Parathyroid adenoma (tissue), 2 donors: ENCODE results near the gene CCDC97.

Source experiments
- H2AFZ ChIP-seq: fragments of 300-600 bp; sonication (generic); one replicate; pipeline ENCODE4 v1.7.0; 2017; ENCODE audit warnings: antibody characterized with exemption, mild to moderate bottlenecking
- H3K27ac ChIP-seq: fragments of 300-600 bp; sonication (generic); one replicate; pipeline ENCODE4 v1.7.0; 2017
- H3K27me3 ChIP-seq: fragments of 300-600 bp; sonication (generic); one replicate; pipeline ENCODE4 v1.7.0; 2017; ENCODE audit warnings: low read length; ENCODE audit not compliant: control insufficient read depth, insufficient read depth
- H3K36me3 ChIP-seq: fragments of 300-600 bp; sonication (generic); one replicate; pipeline ENCODE4 v1.7.0; 2017; ENCODE audit warnings: low read length; ENCODE audit not compliant: control insufficient read depth, insufficient read depth
- H3K4me1 ChIP-seq: fragments of 300-600 bp; sonication (generic); one replicate; pipeline ENCODE4 v1.7.0; 2017; ENCODE audit warnings: control low read depth
- H3K4me2 ChIP-seq: fragments of 300-600 bp; sonication (generic); one replicate; pipeline ENCODE4 v1.7.0; 2017; ENCODE audit warnings: low read length
- H3K4me3 ChIP-seq: fragments of 300-600 bp; sonication (generic); one replicate; pipeline ENCODE4 v1.7.0; 2017; ENCODE audit warnings: low read depth, low read length
- H3K79me2 ChIP-seq: fragments of 300-600 bp; sonication (generic); one replicate; pipeline ENCODE4 v1.7.0; 2017; ENCODE audit warnings: control low read depth
- H3K9ac ChIP-seq: fragments of 300-600 bp; sonication (generic); one replicate; pipeline ENCODE4 v1.7.0; 2017; ENCODE audit warnings: mild to moderate bottlenecking
- H3K9me3 ChIP-seq: fragments of 300-600 bp; sonication (generic); one replicate; pipeline ENCODE4 v1.7.0; 2017; ENCODE audit warnings: low read length; ENCODE audit not compliant: control insufficient read depth
- TF ChIP-seq, protein P1 (sequence below): fragments of 300-600 bp; sonication (generic); IDR thresholded peaks from one replicate; pipeline ENCODE4 v1.7.0; 2017; ENCODE audit warnings: antibody characterized with exemption, mild to moderate bottlenecking
- donor health status: primary hyperparathyroidism.

The CCDC97 gene

DNA sequence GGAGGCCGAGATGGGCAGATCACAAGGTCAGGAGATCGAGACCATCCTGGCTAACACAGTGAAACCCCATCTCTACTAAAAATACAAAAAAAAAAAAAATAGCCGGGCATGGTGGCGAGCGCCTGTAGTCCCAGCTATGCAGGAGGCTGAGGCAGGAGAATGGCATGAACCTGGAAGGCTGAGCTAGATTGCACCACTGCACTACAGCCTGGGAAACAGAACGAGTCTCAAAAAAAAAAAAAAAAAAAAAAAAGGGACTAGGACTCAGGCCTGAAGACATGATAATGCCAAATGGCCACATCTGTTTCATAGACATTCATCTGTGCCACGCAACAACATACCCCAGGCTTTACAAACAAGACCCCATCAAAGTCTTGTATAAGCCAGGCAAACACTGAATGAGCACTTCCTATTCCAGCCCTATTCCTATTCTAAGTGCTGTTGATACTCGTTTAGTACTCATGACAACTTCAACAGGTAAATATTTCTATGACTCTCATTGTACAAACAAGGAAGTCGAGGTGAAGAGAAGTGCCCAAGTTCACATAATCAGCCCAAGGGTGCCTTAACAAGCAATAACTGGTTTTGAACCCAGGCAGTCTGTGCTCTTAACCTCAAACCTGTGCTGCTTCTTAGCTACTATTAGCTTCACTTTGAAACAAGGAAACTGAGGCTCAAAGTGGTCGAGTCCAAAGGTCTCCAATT, 52.3 kb downstream of the CCDC97 start:
- TF ChIP-seq, protein P1, sequence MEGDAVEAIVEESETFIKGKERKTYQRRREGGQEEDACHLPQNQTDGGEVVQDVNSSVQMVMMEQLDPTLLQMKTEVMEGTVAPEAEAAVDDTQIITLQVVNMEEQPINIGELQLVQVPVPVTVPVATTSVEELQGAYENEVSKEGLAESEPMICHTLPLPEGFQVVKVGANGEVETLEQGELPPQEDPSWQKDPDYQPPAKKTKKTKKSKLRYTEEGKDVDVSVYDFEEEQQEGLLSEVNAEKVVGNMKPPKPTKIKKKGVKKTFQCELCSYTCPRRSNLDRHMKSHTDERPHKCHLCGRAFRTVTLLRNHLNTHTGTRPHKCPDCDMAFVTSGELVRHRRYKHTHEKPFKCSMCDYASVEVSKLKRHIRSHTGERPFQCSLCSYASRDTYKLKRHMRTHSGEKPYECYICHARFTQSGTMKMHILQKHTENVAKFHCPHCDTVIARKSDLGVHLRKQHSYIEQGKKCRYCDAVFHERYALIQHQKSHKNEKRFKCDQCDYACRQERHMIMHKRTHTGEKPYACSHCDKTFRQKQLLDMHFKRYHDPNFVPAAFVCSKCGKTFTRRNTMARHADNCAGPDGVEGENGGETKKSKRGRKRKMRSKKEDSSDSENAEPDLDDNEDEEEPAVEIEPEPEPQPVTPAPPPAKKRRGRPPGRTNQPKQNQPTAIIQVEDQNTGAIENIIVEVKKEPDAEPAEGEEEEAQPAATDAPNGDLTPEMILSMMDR = no peak
- H2AFZ ChIP-seq = no peak overlapping the region
- peaks cover 28% of the 10 kb centered on the region for H3K79me2 ChIP-seq
- H3K4me1 ChIP-seq = no peaks in the 10 kb centered on the region
- no peak overlapping the region for H3K27ac ChIP-seq
- H3K4me3 ChIP-seq = no peak overlapping the region
- no peaks in the 10 kb centered on the region for H3K27me3 ChIP-seq
- H3K4me2 ChIP-seq = no peak overlapping the region
- H3K9me3 ChIP-seq = no peaks in the 10 kb centered on the region
- no peak overlapping the region for H3K9ac ChIP-seq
- no peaks in the 10 kb centered on the region for H3K36me3 ChIP-seq

DNA sequence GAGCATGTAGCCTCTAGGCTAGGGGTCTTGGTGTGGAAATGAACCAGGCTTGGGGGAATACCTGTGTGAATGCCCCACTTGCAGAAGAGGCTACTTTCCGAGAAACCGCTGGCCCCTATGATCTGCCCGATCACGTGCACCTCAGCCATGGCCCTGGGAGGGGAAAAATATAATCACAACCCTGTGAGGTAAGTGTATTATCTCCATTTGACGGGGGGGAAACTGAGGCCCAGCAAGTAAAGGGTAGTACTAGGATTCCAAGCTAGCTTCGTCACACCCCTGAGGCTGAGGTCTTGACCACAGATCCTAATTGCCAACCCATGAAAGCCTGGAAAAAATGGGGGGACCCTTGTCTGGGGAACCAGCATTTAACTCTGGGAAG, 53.4 kb downstream of the CCDC97 start:
- Histone ChIP-seq H3K9ac (no peak overlapping the region), H3K27ac (peak overlapping the region; percentile 96), H2AFZ (peak overlapping the region; percentile 88), H3K4me2 (peak overlapping the region; percentile 99), H3K9me3 (no peaks in the 10 kb centered on the region), H3K27me3 (no peaks in the 10 kb centered on the region), H3K79me2 (peaks cover 36% of the 10 kb centered on the region), H3K36me3 (no peaks in the 10 kb centered on the region), H3K4me3 (peak overlapping the region; percentile 100), H3K4me1 (no peaks in the 10 kb centered on the region)
- TF ChIP-seq, protein P1 = no peak

DNA sequence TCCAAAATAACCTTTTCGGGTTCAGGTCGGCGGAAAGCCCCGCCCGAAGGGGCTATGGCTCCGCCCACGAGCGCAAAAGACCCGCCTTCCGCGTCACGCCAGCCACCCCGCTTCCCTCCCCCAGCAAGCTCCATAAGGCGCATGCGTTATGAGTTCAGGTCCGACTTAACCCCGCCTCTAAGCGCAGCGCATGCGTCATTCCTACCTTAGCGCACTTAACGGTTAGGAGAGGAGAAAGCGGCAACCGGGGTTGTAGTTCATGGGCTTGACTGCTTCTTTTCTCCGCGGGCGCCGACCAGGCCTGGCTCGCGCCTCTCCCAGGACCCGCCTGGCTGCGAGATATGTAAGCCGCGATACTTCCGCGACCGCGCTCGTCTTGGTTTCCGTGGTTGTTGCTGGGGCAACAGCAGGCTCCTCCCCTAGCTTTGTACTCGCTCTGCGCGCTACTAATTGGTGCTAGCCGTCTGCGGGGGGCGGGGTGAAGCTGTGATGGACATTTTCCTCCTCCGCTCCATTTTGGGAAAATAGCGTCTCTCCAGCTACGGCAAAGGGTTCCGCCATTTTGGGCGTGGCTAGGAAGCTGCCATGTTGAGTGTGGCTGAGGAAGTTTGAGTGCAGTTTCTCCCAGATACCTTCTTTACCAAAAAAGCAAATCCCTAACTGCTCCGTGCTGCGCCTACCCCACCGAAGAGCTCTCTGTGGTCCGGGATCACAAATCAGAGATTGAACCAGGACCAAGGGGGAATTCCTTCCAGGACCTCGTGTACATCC, 54.0 kb downstream of the CCDC97 start, which contains the start of gene B9D2:
Gene B9D2 (minus strand): TSS at position 397 of the 771 bp plus-strand sequence. CDS start 630 bp downstream, outside the sequence.
- Histone ChIP-seq H3K4me2 (peak within 1 kb of the TSS; percentile 99), H3K4me1 (no peaks in the 10 kb centered on the region), H3K27ac (peak within 1 kb of the TSS; percentile 96), H3K9me3 (no peaks in the 10 kb centered on the region), H3K36me3 (no peaks in the 10 kb centered on the region), H3K9ac (peak within 1 kb of the TSS; percentile 43), H3K4me3 (peak within 1 kb of the TSS; percentile 100), H3K79me2 (peaks cover 37% of the 10 kb centered on the region), H2AFZ (peak within 1 kb of the TSS; percentile 88), H3K27me3 (no peaks in the 10 kb centered on the region)
- TF ChIP-seq, protein P1 = no peak

DNA sequence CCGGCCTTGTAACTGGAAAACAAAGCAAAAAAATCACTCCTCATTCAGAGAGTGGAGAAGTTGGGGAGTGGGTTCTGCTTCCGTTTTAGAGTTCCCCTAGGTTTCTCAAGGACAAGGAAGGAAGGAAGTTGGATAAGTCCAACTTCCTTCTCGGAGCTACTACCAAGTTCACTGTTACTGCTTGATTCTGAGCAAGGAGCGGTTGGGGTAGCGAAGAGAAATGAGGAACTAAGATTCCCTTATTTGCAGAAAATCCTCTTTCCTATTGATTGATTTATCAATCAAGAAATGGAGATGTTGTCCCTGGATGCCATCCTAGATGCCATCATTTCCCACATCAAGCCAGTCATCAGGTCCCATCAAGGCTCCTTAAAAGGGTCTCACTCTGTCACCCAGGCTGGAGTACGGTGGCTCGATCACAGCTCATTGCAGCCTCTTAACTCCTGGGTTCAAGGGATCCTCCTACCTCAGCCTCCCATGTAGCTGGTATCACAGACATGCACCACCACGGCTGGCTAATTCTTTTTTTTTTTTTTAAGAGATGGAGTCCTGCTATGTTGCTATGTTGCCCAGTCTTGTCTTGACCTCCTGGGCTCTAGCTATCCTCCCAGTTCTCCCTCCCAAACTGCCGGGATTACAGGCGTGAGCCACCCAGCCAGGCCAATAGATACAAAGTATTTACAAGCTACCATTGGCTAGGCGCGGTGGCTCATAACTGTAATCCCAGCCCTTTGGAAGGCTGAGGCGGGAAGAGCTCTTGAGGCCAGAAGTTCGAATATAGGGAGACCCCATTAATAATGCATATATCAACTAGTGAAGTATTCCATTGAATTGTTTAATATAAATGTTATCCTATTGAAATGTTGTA, 54.8 kb downstream of the CCDC97 start:
- TF ChIP-seq, protein P1 = no peak
- Histone ChIP-seq H2AFZ (peak overlapping the region; percentile 88), H3K4me1 (no peaks in the 10 kb centered on the region), H3K4me3 (peak overlapping the region; percentile 100), H3K4me2 (peak overlapping the region; percentile 99), H3K9me3 (no peaks in the 10 kb centered on the region), H3K79me2 (peaks cover 37% of the 10 kb centered on the region), H3K36me3 (no peaks in the 10 kb centered on the region), H3K27ac (peak overlapping the region; percentile 96), H3K27me3 (no peaks in the 10 kb centered on the region), H3K9ac (peak overlapping the region; percentile 43)
